HG03565 (cell line): ENCODE results near the gene CATSPER4.
"Not testable (repeated sequence)": the region's sequence is repeated elsewhere in the genome, so short reads cannot be mapped to it uniquely, and the experiment has no call there.

Source experiments
- ATAC-seq: cut with Tn5 transposase; IDR thresholded peaks from one replicate; pipeline ENCODE4 v1.9.1; 2021; ENCODE audit warnings: mild to moderate bottlenecking, moderate library complexity; ENCODE audit not compliant: unreplicated experiment

Gene CATSPER4

DNA sequence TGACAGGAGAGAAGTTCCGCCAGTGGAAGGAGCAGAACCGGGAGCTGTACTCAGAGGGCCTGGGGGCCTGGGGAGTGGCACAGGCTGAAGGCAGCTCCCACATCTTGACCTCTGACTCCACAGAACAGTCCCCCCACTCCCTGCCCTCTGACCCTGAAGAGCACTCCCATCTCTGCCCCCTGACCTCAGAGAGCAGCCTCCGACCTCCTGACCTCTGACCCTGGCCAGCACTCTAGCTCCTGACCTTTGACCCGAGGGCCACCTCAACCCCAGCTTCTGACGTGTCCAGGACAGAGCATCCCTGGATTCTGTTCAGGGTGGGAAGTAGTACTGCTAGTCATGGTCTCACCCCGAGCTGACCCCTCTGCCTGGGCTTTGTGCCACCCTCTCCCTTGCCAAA, 1.1 kb upstream of the CATSPER4 start:
- no peak for ATAC-seq

DNA sequence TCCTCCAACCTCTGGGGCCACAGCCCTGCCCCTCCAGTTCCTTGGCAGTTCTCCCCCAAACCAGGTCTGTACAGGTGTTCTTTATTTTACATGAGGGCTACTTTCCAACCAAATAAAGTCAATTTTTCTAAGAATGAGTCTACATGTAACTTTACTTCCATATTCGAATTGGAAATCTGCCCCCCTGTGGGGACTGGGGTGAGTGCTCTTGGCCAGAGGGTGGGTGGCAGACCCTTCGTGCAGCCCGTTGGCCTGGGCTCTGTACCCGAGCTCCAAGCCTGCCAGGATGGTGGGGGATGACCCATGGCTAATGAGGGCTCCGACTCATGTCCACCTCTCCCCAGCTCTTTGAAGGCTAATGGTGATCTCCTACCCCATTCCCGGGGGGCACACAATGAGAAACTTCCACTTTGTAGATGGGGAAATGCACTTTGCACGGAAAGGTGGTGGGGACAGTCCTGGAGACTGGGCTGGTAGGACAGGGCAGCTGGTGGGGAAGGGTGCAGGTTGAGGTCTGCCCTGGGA, 589 bp upstream of the CATSPER4 start:
- ATAC-seq, result no peak

- ATAC-seq, result no peak
These were observed 1.3 kb downstream of the CATSPER4 start for GRCh38 chr1:26191739-26192138.

GRCh38 chr1:26195805-26196204, 5.4 kb downstream of the CATSPER4 start:
- ATAC-seq, result no peak

GRCh38 chr1:26197301-26197700, 6.9 kb downstream of the CATSPER4 start:
- no peak for ATAC-seq

DNA sequence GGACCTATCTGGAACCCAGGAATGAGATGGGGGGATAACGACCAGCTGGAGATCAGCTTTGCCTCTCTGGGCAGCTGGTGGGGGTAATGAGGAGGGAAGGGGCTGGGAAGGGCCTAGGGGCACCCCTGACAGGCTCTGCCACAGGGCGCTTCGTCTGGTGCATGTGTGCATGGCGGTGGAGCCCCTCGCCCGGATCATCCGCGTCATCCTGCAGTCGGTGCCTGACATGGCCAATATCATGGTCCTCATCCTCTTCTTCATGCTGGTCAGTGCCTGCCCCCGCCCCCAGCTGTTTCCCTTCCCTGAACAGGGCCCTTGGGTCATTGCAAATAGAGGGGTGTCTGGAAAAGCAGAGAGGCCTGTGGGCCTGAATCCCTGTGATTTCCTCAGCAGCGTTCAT, 7.4 kb downstream of the CATSPER4 start:
- ATAC-seq, result no peak

DNA sequence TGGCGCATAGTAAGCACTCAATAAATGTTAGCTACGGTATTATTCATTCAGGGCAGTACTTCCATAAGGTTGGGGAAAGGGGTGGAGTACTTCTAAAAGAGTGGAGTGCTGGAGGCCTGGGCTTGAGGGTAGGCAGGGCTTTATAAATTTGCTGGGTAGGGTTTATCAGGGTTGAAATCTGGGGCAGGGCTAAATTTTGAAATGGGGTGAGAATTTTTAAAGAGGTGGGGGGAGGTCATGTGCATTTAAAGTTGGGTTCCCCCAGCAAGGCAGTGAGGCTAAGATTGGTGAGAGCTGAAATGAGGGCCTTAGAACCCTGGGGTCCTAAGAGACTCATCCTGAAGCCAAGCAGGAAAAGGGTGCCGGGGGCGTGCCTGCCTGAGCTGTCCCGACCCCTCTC, 10.0 kb downstream of the CATSPER4 start:
- ATAC-seq, result no peak

DNA sequence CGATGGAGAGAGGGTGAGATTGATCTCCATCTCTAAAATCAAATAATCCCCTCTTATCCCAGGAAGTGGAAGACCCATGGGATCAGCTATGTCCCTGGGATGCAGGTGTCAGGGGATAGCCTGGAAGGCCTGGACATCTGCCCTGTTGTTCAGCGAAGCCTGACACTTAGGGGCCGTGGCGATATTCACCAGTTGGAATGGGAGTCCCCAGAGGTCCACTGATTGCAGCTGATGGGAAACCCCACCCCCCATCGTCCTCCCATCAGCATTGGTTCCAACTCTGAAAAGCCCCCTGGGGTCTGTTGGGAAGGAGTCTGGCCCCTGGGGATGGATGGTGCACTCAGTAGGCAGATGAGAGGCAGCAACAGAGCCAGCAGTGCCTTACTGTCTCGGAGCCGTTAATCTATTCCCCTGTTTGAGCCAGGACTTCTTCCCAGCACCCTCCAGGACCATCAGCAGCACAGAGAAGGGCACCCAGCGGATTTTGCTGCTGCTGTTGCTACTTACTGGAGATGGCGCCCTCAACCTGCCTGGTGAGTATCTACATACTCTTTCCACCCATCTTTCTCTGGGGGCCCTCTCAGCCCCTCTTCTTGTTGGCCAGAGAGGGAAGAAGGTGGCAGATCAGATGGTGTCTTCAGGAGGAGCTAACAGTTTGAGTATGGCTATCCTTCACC, 13.4 kb downstream of the CATSPER4 start:
- ATAC-seq, result no peak

GRCh38 chr1:26210147-26210870, 19.9 kb downstream of the CATSPER4 start:
- ATAC-seq, result no peak

- no peak for ATAC-seq
These were observed 22.3 kb downstream of the CATSPER4 start for GRCh38 chr1:26212726-26213125.

GRCh38 chr1:26213335-26213905, 23.0 kb downstream of the CATSPER4 start:
- ATAC-seq, result no peak

- no peak for ATAC-seq
These were observed 24.8 kb downstream of the CATSPER4 start for GRCh38 chr1:26215246-26215645.

DNA sequence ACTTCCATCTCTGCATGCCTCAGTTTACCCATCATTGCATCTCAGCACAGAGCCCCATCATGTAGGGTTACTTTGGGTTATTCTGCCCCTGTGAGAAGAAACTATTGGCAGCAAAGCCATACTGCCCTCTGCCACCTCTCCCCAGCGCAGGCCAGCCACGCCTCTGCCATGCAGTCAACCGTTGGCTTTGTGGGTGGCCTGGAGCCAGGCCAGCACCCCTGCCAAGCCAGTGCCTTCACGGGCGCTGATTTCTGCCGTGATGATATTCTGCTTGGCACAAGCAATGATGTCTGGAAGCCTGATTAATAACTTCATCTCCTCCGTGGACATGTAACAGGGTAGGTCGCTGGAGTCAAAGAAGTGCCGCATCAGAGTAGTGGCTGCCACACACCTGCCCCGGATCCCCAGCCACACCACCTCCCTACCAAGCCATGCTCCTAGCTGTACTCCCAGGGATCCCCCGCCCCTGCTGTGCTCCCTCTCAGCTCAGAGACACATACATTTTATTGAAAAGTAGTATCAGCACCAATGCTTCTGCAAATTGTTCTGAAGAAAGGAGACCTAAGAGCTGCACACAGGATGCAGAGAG, 28.6 kb downstream of the CATSPER4 start:
- ATAC-seq, result no peak

DNA sequence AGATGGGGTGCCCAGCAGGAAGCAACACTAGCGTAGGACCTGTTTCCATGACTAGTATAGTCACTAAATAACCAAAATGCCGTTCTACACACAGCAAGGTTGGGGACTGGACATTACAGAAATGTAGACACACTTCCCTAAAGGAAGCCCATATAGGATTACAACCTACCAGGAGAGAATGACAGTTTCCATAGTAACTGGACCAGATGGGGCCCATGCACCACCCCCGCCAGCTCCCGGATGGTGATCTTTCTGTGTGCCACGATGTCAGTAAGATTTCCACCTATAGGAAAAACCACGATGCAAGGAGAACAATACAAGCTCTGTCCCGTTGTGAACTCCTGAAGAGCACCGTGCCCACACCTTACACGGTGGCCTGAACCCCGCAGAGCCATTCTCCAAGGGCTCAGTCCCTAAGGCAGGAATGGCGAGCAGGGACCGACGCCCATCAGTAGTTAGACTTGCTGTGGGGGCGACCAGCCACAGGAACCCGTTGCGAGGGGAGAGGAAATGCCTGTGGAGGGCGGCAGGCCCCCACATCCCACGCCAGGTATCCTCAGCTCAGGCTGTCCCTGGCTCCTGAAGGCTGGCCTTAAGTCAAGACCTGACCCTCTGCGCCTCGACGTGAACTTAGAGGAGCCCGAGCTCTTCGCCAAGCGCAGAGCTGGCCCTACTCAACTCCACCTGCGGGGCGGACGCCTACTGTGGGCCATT, 30.0 kb downstream of the CATSPER4 start:
- ATAC-seq, result no peak

DNA sequence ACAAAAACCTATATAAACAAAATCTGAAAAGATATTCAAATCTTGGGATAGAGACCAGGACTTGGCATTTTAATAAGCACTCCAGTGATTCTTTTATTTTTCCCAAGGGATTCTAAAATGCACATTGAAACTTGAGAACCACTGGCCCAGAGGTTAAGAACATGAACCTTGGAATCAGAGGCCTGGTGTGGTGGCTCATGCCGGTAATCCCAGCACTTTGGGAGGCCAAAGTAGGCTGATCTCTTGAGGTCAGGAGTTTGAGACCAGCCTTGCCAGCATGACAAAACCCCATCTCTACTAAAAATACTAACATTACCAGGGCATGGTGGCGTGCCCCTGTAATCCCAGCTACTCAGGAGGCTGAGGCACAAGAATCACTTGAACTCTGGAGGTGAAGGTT, 30.7 kb downstream of the CATSPER4 start:
- no peak for ATAC-seq

DNA sequence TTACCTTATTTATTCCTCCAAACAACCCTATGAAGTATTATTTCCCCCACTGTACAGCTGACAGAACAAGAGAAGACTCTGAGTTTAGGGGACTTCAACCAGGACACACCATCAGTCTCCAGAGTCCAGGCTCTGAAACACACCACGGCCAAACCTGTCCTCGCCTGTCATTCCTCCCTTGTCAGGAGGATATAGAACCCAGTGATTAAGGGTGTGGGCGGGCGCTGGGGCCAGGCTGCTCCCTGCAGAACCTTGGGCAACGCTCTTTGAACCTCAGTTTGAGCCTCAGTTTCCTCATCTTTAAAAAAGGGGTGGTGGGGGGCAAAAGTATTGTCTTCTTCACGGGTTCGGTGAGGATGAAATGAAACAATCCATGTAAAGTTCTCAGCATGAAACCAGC, 34.2 kb downstream of the CATSPER4 start:
- no peak for ATAC-seq

GRCh38 chr1:26225033-26225831, 34.8 kb downstream of the CATSPER4 start:
- no peak for ATAC-seq

- not testable (repeated sequence) for ATAC-seq
These were observed 40.3 kb downstream of the CATSPER4 start for GRCh38 chr1:26230682-26231081.

DNA sequence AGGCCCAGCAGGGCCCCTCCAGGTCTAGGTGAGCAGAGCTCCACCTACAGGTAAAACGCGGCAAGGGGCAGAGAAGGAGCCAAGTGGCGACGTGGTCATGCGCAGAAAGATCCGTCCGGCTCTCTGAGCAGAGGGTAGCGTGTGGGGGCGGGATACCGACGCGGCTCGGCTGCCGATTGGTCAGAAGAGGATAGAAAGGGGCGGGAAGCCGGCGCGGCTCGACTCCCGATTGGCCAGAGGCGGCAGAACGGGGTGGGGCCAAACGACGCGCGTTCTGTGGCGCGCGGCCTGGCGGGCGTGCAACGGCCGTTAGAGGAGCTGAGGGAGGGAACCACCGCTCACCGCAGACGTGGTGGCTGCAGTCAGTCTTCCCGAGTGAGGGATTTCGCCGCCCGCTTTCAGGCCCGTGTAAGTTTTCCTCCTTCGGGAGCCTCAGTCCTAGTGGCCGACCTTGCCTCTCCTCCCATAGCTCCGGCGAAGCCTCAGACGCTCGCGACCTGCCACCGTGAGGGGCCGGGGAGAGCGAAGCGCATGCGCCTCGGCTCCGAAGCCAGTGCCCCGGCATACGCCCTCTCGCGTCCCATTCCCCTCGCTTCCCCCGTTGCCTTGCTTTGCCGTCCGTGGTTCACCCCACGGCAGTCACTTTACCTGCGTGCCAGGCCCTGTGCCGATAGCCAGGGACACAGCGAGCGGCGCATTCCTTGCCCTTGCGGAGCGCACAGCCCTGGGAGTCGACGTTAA, 43.7 kb downstream of the CATSPER4 start, which contains the start of gene CEP85:
Gene CEP85 (plus strand): TSS at position 298 of the 741 bp plus-strand sequence. CDS start 5,584 bp downstream, outside the sequence.
- peak; percentile 81 for ATAC-seq
